Measurements from ENCODE around the gene REG4.
A peak's percentile ranks its signal among the peaks of the same experiment; 100 is the strongest.

Gene REG4

DNA sequence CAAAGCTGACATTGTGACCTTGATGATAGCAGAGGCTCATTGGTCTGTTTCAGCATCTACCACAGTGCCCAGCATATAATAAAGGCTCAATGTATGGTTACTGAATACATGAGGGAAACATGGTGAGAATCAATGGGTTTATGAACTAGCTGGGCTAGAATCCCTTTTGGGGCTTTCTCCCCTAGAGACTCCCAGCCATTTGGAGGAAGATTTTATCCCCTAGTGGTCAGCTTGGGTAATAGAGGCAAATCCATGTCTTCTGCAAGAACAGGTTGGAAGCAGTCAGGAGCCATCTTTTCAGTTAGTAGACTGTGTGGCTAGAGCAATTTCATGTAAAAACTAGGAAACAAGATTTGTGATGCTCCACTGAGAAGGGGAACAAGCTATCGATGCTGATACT lies 15.8 kb upstream of the REG4 start:
- in situ Hi-C loops (cut with HindIII; ENCODE audit: low sequenced_read_pairs): no loop called here
- TF ChIP-seq, protein P1, sequence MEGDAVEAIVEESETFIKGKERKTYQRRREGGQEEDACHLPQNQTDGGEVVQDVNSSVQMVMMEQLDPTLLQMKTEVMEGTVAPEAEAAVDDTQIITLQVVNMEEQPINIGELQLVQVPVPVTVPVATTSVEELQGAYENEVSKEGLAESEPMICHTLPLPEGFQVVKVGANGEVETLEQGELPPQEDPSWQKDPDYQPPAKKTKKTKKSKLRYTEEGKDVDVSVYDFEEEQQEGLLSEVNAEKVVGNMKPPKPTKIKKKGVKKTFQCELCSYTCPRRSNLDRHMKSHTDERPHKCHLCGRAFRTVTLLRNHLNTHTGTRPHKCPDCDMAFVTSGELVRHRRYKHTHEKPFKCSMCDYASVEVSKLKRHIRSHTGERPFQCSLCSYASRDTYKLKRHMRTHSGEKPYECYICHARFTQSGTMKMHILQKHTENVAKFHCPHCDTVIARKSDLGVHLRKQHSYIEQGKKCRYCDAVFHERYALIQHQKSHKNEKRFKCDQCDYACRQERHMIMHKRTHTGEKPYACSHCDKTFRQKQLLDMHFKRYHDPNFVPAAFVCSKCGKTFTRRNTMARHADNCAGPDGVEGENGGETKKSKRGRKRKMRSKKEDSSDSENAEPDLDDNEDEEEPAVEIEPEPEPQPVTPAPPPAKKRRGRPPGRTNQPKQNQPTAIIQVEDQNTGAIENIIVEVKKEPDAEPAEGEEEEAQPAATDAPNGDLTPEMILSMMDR (IDR thresholded peaks at IDR 0.05; ENCODE audit: low read depth, low read length, missing control alignments): peak; percentile 35
- H3K4me3 ChIP-seq (ENCODE audit: low read depth, low read length): no peak overlapping the region
- DNase-seq (ENCODE audit: low read depth): no peak

DNA sequence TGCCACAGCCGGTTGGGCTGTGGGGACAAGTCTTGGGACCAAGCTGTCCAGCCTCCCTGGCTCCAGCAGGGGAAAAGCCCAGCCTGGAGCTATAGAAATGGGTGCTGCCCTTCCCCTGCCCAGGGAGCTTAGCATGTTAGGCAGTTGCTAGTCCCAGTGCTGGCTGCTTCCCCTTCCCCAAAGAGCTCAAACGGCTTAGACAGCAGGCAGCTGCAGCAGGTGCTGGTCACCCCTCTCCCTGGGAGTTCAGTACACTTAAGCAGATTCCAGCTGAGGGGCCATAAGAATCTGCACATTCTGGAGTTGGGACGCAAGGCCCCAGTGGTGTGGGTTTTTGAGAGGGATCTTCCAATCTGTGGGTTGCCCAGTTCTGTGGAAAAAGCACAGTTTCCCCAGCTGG lies 11.1 kb upstream of the REG4 start:
- no peak overlapping the region for H3K4me3 ChIP-seq (ENCODE audit: low read depth, low read length)
- no peak for DNase-seq (ENCODE audit: low read depth)
- in situ Hi-C loops (cut with HindIII; ENCODE audit: low sequenced_read_pairs): no loop called here
- TF ChIP-seq, protein P1 (IDR thresholded peaks at IDR 0.05; ENCODE audit: low read depth, low read length, missing control alignments): no peak

DNA sequence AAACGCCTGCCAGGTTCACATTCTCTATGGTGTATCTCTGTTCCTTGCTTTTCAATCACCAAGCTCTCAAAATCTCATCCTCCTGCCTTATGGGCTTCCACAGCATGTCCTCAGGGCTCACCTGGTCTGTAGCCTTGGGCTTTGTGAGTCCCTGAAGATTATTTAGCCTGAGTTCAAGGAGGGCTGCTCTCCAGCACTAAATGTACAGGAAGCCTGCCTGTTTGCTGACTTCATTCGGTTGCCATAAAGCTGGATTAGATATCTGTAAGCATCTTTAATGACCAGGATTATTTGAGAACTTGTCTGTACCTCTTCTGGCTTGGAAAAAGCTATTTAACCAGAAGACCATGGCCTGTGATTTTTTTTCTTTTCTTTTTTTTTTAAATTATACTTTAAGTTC lies 6.9 kb upstream of the REG4 start:
- in situ Hi-C loops (cut with HindIII; ENCODE audit: low sequenced_read_pairs): no loop called here
- TF ChIP-seq, protein P1 (IDR thresholded peaks at IDR 0.05; ENCODE audit: low read depth, low read length, missing control alignments): no peak
- DNase-seq (ENCODE audit: low read depth): no peak
- H3K4me3 ChIP-seq (ENCODE audit: low read depth, low read length): no peak overlapping the region

DNA sequence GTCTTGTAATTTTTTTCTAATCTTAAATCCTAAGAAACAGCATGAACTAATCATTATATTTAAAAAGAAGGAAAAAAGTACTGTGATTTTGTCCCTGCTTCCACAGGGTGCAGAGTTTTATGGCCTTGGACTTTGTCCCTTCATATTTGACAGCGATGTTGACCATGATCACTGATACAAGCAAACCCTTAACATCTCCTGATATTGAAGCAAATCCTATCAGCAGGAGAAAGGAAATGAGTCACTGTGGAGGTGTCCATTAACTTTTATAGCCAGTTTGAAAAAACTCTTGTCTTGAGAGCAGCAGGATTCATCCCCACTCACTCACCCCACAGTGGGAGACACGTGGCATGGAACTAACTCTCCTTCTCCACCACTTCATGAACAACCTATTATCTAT lies 5.1 kb upstream of the REG4 start:
- no peak overlapping the region for H3K4me3 ChIP-seq (ENCODE audit: low read depth, low read length)
- in situ Hi-C loops (cut with HindIII; ENCODE audit: low sequenced_read_pairs): no loop called here
- TF ChIP-seq, protein P1 (IDR thresholded peaks at IDR 0.05; ENCODE audit: low read depth, low read length, missing control alignments): no peak
- DNase-seq (ENCODE audit: low read depth): no peak

DNA sequence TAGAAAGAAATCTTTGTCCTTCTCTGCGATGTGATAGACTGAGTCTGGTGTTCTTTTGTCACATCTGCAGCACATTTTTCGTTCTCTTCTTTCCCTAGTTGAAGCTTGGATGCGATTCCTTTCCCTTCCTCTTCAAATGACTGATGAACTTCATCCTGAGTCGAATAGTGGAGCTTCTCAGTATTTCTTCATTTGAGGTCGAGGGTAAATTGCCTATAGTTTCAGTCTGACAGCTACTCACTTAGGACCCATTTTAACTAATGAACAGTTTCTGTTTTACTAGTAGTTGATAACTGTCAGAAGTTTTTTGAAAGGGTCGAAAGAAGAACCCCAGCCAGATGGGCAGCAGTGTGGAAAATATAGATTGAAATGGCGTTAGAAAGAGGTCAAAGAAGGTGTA lies 4.7 kb upstream of the REG4 start:
- H3K4me3 ChIP-seq (ENCODE audit: low read depth, low read length): no peak overlapping the region
- TF ChIP-seq, protein P1 (IDR thresholded peaks at IDR 0.05; ENCODE audit: low read depth, low read length, missing control alignments): no peak
- no peak for DNase-seq (ENCODE audit: low read depth)
- in situ Hi-C loops (cut with HindIII; ENCODE audit: low sequenced_read_pairs): no loop called here

DNA sequence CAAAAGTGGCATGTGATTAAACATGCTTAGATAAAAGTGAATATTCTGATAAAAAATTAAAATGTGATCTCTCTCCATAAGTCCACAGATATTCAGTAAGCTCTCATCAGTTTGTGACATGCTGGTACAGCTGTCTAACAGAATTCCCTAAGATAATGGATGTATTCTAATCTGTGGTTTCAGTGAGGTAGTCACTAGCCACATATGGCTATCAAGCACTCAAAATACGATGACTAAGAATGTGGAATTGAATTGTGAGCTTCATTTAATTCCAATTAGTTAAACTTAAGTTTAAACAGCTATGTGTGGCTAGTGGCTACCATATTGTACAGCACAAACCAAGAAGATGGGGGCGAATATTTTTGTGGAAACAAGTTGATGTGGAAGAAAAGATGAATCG lies 4.1 kb upstream of the REG4 start:
- DNase-seq (ENCODE audit: low read depth): peak; percentile 20
- H3K4me3 ChIP-seq (ENCODE audit: low read depth, low read length): no peak overlapping the region
- in situ Hi-C loops (cut with HindIII; ENCODE audit: low sequenced_read_pairs): no loop called here
- TF ChIP-seq, protein P1 (IDR thresholded peaks at IDR 0.05; ENCODE audit: low read depth, low read length, missing control alignments): no peak

DNA sequence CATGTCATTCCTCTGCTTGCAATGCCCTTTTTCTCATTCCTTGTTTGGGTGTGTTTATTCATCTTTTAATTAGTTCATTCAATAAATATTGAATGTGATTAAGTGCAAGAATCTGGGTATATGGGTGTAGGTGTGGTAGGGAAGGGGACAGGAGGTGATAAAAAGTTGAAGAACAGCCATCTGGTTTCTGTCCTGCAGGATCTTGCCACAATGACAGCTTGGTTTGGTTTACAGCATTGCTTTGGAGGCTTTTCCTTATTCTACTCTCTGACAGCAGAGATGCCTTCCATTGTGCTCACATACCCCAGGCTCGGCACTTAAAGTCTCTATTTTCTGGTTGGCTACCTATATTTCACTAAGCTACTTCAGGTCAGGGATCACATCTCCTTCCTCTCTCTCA lies 3.0 kb upstream of the REG4 start:
- no peak overlapping the region for H3K4me3 ChIP-seq (ENCODE audit: low read depth, low read length)
- in situ Hi-C loops (cut with HindIII; ENCODE audit: low sequenced_read_pairs): no loop called here
- TF ChIP-seq, protein P1 (IDR thresholded peaks at IDR 0.05; ENCODE audit: low read depth, low read length, missing control alignments): no peak
- DNase-seq (ENCODE audit: low read depth): no peak
